Thymus (tissue), 11 donors: ENCODE results near the gene GINS2. TPM values are rescaled to one million over a fixed set of nuclear protein-coding genes. Genes with fewer than 3 reads are reported as not detected.

Experiments used
- DNase-seq, 9 donors: peaks; one replicate each; pipeline ENCODE4 v3.0.0-alpha.2; 2013; ENCODE audit warnings: low spot score in 9 of 9, low read depth in 6 of 9, missing footprints in 1 of 9
- H3K27ac ChIP-seq, 2 donors: one replicate each; pipeline ENCODE4 v1.5.1; 2013; ENCODE audit warnings: control low read depth in 1 of 2, low read depth in 1 of 2, low read length in 1 of 2, mild to moderate bottlenecking in 1 of 2, moderate library complexity in 1 of 2
- H3K27me3 ChIP-seq, 2 donors: one replicate each; pipeline ENCODE4 v1.5.1; 2013; ENCODE audit warnings: low read length in 1 of 2; ENCODE audit not compliant: control insufficient read depth in 2 of 2, insufficient read depth in 1 of 2
- H3K36me3 ChIP-seq, 2 donors: one replicate each; pipeline ENCODE4 v1.5.1; 2013; ENCODE audit warnings: low read length in 1 of 2, mild to moderate bottlenecking in 1 of 2, moderate library complexity in 1 of 2; ENCODE audit not compliant: control insufficient read depth in 2 of 2, insufficient read depth in 2 of 2
- H3K4me1 ChIP-seq, 2 donors: one replicate each; pipeline ENCODE4 v1.5.1; 2013; ENCODE audit warnings: low read length in 2 of 2; ENCODE audit not compliant: control insufficient read depth in 2 of 2, insufficient read depth in 2 of 2
- H3K4me3 ChIP-seq, 2 donors: one replicate each; pipeline ENCODE4 v1.5.1; 2013; ENCODE audit warnings: low read length in 2 of 2, control low read depth in 1 of 2, mild to moderate bottlenecking in 1 of 2
- H3K9me3 ChIP-seq, 2 donors: one replicate each; pipeline ENCODE4 v1.5.1; 2013; ENCODE audit warnings: low read length in 1 of 2, mild to moderate bottlenecking in 1 of 2; ENCODE audit not compliant: control insufficient read depth in 2 of 2, insufficient read depth in 1 of 2
- WGBS: extraction: QIAGEN DNeasy Blood & Tissue Kit; methylation state at CpG from one replicate; pipeline ENCODE4 v1.1.7; 2013; 5-methylcytosine and 5-hydroxymethylcytosine counted together
- polyA plus RNA-seq: library from polyadenylated mRNA; stranded (reverse); fragments of 200-250 nt; gene quantifications from one replicate; pipeline ENCODE4 v1.2.3, GENCODE V29; 2013
- total RNA-seq: library from RNA; stranded (reverse); fragments of 120-200 nt; gene quantifications from one replicate; pipeline ENCODE4 v1.2.4, GENCODE V29; 2013
- donor health status: healthy.

The GINS2 gene
- total and polyA plus RNA-seq, 2 donors, result 1.4 to 23.2 TPM

- Histone ChIP-seq H3K4me3 (no peak overlapping the region), H3K27ac (no peak overlapping the region), H3K4me1 (no peaks in the 10 kb centered on the region), H3K27me3 (no peaks in the 10 kb centered on the region), H3K9me3 (no peaks in the 10 kb centered on the region), H3K36me3 (peaks cover 91 to 97% of the 10 kb centered on the region in 2 donors)
- DNase-seq, result no peak
- WGBS, result 97% methylated on average over 14 of the region's 14 CpGs
These were observed 17.9 kb downstream of the GINS2 start for GRCh38 chr16:85670840-85671239.

- Histone ChIP-seq H3K27me3 (no peaks in the 10 kb centered on the region), H3K36me3 (peaks cover 97% of the 10 kb centered on the region in 2 donors), H3K4me3 (no peak overlapping the region), H3K9me3 (no peaks in the 10 kb centered on the region), H3K27ac (no peak overlapping the region), H3K4me1 (no peaks in the 10 kb centered on the region)
- WGBS, result 97% methylated on average over 10 of the region's 10 CpGs
- DNase-seq, result no peak
These were observed 19.9 kb downstream of the GINS2 start for GRCh38 chr16:85668676-85669424.

GRCh38 chr16:85667841-85668413 lies 20.8 kb downstream of the GINS2 start:
- no peak overlapping the region for H3K27ac ChIP-seq
- DNase-seq, result no peak
- 95% methylated on average over 16 of the region's 16 CpGs for WGBS
- no peak overlapping the region for H3K4me3 ChIP-seq
- no peaks in the 10 kb centered on the region for H3K9me3 ChIP-seq
- no peaks in the 10 kb centered on the region for H3K27me3 ChIP-seq
- H3K4me1 ChIP-seq, result no peaks in the 10 kb centered on the region
- peaks cover 98% of the 10 kb centered on the region in 2 donors for H3K36me3 ChIP-seq

- Histone ChIP-seq H3K36me3 (peaks cover 98% of the 10 kb centered on the region in 2 donors), H3K9me3 (no peaks in the 10 kb centered on the region), H3K4me1 (no peaks in the 10 kb centered on the region), H3K27me3 (no peaks in the 10 kb centered on the region), H3K4me3 (no peak overlapping the region), H3K27ac (no peak overlapping the region)
- DNase-seq, result no peak
- WGBS, result 96% methylated on average over 9 of the region's 9 CpGs
These were observed 21.5 kb downstream of the GINS2 start for GRCh38 chr16:85667261-85667660.

DNA sequence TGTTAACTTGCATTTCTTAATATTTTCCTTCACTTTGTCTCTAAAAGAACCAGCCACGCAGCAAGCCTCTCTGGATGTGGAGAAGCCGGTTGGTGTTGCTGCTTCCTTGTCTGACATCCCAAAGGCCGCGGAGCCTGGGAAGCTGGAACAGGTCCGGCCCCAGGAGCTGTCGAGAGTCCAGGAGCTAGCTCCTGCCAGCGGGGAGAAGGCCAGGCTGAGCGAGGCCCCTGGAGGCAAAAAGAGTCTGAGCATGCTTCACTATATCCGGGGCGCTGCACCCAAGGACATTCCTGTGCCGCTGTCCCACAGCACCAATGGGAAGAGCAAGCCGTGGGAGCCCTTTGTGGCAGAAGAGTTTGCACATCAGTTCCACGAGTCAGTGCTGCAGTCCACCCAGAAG lies 22.8 kb downstream of the GINS2 start:
- 98% methylated on average over 13 of the region's 13 CpGs for WGBS
- H3K4me3 ChIP-seq, result no peak overlapping the region
- H3K27ac ChIP-seq, result no peak overlapping the region
- no peak for DNase-seq
- no peaks in the 10 kb centered on the region for H3K27me3 ChIP-seq
- peaks cover 98 to 99% of the 10 kb centered on the region in 2 donors for H3K36me3 ChIP-seq
- no peaks in the 10 kb centered on the region for H3K4me1 ChIP-seq
- no peaks in the 10 kb centered on the region for H3K9me3 ChIP-seq

GRCh38 chr16:85665373-85665740 lies 23.4 kb downstream of the GINS2 start:
- WGBS, result 96% methylated on average over 12 of the region's 12 CpGs
- no peaks in the 10 kb centered on the region for H3K4me1 ChIP-seq

DNA sequence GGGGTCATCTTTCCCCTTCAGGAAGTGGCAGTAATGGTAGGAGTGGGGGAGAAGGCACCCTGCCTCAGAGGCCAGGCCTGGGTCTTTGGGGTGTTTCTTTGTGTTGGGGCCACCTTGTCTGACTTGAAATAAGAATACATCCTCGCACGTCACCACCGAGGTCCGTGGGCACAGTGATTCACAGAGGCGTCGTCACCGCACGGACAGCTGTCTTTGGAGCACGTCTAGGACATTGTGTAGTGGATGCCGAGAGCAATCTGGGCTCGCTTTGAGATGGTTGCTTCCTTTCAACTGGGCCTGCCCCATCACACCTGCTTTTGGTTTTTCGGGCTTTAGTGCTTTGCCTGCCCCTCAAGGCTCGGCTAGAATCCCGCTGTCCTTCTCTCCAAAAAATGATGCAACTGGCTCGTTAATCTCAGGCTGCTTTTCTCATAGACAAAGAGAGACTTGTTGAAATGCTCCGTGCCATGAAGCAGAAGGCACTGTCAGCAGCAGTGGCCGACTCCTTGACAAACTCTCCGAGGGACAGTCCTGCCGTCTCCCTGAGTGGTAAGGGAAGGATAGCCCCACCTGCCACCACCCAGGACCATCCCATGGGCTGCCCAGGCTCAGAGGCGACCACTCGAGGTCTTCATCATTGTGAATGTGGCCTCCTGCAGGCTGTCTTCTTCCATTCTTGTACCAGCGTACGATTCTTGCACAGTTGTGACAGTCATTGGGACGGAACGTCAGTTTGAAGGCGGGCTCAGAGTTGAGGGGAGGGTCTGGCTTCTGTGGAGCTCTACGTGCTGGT lies 24.0 kb downstream of the GINS2 start:
- Histone ChIP-seq H3K36me3 (peaks cover 97% of the 10 kb centered on the region in 2 donors), H3K27me3 (no peaks in the 10 kb centered on the region), H3K27ac (no peak overlapping the region), H3K4me3 (no peak overlapping the region), H3K9me3 (no peaks in the 10 kb centered on the region), H3K4me1 (peaks cover 0 to 2% of the 10 kb centered on the region in 2 donors)
- WGBS, result 98% methylated on average over 27 of the region's 27 CpGs
- DNase-seq, result no peak

More at GRCh38 chr16:85665373-85665740, 23.4 kb downstream of the GINS2 start:
- peaks cover 97% of the 10 kb centered on the region in 2 donors for H3K36me3 ChIP-seq
- no peaks in the 10 kb centered on the region for H3K9me3 ChIP-seq
- H3K27ac ChIP-seq, result no peak overlapping the region
- no peak overlapping the region for H3K4me3 ChIP-seq
- H3K27me3 ChIP-seq, result no peaks in the 10 kb centered on the region
- DNase-seq, result no peak

DNA sequence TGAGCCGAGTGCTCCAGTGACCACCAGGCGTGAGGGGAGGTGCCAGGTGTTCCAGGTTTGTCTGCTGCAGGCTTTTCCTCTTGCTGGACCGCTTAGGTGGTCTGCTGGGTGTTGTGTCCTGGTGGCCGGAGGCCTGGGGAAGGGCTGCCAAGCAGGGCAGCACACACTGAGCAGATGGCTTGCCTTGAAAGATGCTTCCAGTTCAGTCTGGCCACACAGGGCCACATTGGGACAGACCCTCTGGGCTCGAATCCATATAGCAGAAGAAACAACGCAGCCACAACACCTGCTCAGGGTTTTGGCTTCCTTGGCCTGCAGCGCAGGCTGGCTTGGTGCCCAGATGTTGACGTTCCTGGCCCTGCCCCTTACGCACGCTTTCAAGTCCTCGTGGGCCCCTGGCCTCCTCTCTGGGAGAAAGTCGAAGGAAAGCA lies 24.8 kb downstream of the GINS2 start:
- Histone ChIP-seq H3K4me3 (no peak overlapping the region), H3K27me3 (no peaks in the 10 kb centered on the region), H3K36me3 (peaks cover 94 to 97% of the 10 kb centered on the region in 2 donors), H3K27ac (no peak overlapping the region), H3K4me1 (peaks cover 0 to 2% of the 10 kb centered on the region in 2 donors), H3K9me3 (no peaks in the 10 kb centered on the region)
- WGBS, result 84% methylated on average over 12 of the region's 12 CpGs
- no peak for DNase-seq
